GM19351 (cell line): Measurements from ENCODE around the gene MYL5.
"Not testable (repeated sequence)": the region's sequence is repeated elsewhere in the genome, so short reads cannot be mapped to it uniquely, and the experiment has no call there.

Source experiments
- ATAC-seq: cut with Tn5 transposase; IDR thresholded peaks from one replicate; pipeline ENCODE4 v1.9.1; 2021; ENCODE audit warnings: mild to moderate bottlenecking, moderate library complexity; ENCODE audit not compliant: unreplicated experiment

MYL5 gene, protein sequence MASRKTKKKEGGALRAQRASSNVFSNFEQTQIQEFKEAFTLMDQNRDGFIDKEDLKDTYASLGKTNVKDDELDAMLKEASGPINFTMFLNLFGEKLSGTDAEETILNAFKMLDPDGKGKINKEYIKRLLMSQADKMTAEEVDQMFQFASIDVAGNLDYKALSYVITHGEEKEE

GRCh38 chr4:674172-675035 is at the start of gene MYL5, which contains the start of gene ATP5ME:
Gene MYL5 (plus strand): TSS chr4:674542. CDS start chr4:678027, 3,485 bp downstream.
Gene ATP5ME (minus strand): TSS chr4:674276. CDS start chr4:674247, 29 bp downstream.
- ATAC-seq, result peak; percentile 66

DNA sequence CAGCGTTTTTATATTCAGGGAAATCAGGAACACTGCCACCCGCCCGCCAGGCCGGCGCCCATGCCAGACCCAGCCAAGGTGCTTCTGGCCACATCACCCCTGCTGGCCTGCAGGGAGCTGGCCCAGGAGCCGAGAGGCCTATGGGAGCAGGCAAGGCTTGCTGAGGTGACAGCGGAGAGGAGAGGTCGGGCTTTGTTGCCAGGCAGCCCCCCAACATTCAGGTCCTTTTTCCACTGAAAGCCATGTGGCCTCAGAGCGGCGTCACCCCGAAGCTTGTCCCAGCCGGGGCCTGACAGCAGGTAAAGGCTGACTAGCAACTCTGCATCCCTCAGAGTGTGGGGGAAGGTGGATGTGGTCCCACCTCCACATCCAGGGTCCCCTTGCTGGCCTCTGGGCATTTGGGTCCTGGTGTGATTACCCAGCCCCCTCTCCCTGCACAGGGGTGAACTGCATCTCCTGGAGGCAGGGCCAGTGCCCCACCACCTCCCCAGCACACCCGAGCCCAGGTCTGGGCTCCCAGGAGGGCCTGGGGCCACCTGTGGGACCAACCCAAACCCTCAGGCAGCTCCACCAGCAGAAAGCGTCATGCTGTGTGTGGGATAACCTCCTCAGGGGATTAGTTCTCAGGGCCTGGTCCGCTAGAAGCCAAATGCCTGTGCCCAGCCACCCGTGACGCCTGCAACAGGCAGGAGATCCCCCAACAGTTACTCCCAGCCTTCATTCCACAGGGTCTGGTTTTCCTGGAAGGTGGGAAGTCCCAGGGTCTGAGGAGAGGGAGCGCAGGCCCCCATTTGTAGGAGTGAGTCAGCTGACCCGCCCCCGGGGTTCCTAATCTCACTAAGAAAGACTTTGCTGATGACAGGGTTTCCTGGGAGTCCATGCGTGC is 49.4 kb upstream of the MYL5 start, which contains the start of gene PDE6B:
Gene PDE6B, plus strand, starts transcription at position 869 of the 886 bp plus-strand sequence. CDS start 54 bp downstream, outside the sequence.
- no peak for ATAC-seq

GRCh38 chr4:625631-626161 is 48.6 kb upstream of the MYL5 start:
- ATAC-seq, result no peak

DNA sequence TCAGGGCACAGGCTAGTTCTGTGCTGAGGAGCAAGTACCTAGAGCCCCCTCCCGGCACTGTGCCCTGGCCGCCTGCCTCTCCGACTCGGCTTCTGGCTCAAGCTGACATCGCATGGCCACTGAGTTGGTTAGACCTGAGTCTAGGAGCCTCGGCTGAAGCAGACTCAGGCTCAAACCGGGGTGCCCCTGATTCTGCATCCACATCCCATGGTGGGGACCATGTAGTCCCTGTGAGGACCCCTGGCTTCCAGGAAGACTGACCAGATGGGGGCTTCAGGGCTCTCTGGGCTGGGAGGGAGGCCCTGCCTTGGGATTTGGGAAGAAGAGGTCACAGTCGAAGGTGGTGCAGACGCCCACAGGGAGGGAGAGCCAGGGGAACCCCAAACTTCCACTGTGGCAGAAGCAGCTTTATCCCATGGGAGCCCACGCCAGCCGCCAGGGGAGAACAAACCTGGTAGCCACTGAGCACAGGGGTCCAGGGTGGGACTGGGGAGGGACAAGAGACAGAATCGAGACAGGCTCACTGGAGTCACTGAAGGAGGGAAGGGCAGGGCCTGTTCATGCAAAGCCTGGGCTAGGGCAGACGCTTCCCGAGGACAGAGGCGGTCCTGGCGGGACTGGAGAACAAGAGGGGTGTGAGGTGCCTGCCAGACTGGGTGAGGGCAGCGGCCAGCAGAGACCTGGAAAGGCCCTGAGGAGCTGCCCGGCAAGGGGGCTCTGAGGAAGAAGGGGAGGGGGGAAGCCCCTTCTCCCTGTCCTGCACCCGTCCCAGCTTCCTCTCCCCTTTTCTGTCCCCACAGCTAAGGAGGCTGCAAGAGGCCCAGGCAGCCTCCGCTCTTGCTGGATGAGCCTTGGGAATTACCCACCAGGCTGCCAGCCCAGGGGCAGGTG is 47.9 kb upstream of the MYL5 start:
- no peak for ATAC-seq

DNA sequence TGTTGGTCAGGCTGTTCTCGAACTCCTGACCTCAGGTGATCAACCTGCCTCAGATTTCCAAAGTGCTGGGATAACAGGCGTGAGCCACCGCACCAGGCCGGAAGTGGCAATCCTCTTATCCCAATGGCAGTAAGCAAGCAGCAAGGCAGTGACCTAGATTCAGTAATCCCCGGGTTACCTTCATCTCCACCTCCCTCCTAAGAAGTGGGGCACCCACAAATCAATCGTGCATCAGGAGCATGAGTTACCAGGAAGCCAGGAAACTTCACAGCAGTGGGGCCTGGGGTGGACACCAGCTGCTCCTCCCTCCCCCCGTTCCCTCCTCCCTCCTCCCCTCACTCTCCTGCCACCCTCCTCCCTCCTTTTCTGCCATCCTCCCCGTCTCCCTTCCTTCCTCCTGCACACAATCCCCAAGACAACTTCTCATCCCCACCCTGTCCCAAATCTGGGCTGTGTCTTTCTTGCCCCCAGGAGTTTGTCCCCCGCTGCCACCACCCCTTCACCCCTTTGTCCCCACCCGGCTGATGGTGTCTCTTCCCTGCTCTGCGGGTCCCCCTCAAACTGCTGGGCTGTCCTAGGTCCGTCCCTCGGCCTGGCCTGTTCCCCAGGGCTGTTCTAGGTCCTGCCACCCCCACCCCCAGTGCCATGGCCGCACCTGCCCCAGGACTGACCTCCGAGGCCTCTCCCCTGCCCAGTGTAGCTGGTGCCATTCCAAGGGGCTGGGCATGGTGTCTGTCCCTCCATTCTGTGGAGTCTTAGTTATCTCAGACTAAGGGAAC is 46.8 kb upstream of the MYL5 start:
- no peak for ATAC-seq

- no peak for ATAC-seq
Measured at GRCh38 chr4:628311-628741, 46.0 kb upstream of the MYL5 start.

DNA sequence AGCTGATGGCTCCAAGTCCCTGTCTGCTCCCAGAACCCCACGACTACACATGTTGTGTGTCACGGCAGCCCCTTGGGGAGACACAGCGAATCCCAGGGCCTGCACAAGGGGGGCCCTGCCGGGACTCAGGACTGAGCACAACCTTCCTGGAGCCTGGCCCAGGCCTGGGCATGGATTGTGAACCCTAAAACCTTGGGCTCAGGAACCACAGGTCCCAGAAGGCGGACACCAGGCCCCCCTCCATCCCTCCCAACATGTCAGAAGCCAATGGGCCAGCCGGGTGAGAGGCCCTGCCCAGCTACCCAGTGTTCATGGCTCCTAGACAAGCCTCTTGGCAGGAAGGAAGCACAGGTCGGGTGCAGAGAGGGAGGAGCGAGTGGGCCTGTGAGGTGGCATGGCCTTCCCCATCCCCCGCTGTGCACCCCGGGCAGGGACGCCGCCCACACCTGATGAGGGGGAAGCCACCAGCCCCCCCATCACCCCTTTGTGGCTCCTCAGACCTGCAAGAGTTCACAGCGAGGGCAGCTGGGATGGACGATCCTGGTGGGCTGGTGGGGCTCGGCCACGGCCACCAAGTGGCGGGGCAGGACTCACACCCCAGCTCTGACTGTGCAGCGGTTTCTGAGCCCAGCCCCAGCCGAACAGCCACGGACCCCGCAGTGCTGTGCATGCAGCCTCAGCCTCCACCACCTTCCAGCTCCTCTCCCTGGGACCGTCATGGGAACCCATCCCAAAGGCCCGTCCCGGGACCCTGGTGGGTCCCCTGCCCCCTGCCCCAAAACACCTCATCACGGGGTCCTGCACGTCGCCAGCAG is 45.3 kb upstream of the MYL5 start:
- no peak for ATAC-seq

GRCh38 chr4:629636-629914 is 44.8 kb upstream of the MYL5 start:
- ATAC-seq, result no peak

GRCh38 chr4:629915-630641 is 44.3 kb upstream of the MYL5 start:
- ATAC-seq, result no peak

GRCh38 chr4:630656-631055 is 43.7 kb upstream of the MYL5 start:
- ATAC-seq, result no peak

- ATAC-seq, result no peak
Measured at GRCh38 chr4:632196-632790, 42.0 kb upstream of the MYL5 start.

- no peak for ATAC-seq
Measured at GRCh38 chr4:632926-633325, 41.4 kb upstream of the MYL5 start.

DNA sequence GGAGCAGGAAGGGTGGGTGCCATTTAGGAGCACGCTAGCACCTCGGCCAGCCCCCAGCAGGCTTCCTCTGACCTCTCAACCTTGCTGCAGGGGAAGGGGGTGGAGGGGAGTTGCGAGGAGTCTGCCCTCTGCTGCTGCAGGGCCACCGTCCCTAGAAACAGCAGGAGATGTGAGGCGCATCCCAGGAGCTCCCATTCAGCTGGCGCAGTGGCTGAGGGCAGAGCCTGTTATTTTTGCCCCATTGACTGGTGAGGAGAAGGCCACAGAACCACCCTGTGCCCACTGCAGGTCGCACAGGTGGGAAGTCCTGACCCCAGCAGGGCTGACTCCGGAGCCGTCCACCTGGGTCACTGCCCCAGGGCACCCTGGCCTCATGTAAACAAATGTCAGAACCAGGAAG is 40.9 kb upstream of the MYL5 start:
- no peak for ATAC-seq

DNA sequence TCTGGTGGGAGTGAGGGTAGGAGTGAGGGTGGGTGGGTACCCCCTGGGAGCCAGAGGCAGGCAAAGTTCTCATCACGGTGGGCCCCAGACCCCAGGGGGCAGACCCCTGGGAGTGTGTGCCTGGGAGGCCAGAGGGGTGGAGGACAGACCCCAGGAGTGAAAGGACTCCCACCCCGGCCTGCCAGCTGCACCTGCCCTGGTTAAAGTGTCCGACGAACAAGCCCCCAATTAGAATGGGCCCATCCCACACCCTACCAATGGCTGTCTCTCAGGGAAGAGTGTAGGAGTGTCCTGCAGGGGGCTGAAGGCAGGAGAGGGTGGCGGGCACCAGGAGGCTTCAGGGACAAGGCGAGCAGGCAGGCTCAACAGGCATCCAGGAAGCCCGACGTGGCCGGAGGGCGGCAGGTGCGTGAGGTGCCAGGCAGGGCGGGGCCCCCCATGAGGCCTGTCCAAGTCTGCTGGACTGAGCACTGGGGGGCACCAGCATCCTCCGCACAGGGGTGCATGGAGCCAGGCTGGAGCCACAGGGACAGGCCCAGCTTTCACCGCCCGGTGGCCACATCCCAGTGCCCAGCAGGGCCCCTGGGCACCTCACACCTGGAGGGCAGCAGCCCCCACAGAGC is 40.3 kb upstream of the MYL5 start:
- ATAC-seq, result no peak

- ATAC-seq, result no peak
Measured at GRCh38 chr4:634599-634985, 39.8 kb upstream of the MYL5 start.

DNA sequence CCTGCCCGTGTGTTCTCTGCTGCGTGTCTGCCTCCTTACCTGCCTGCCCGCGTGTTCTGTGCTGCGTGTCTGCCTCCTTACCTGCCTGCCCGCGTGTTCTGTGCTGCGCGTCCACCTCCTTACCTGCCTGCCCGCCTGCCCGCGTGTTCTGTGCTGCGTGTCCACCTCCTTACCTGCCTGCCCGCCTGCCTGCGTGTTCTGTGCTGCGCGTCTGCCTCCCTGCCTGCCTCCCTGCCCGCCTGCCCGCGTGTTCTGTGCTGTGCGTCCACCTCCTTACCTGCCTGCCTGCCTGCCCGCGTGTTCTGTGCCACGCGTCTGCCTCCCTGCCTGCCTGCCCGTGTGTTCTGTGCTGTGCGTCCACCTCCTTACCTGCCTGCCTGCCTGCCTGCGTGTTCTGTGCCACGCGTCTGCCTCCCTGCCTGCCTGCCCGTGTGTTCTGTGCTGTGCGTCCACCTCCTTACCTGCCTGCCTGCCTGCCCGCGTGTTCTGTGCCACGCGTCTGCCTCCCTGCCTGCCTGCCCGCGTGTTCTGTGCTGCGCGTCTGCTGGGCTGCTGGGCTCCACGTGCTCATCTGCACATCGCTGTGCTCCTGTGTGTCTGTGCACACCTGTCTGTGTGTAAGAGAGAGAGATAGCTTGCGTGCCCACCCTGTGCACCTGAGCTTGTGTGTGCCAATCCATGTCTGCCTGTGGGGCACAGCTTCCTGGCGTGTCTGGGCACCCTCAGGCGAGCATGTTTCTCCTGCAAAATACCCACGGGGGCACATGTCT is 39.1 kb upstream of the MYL5 start:
- ATAC-seq, result not testable (repeated sequence)
